Common myeloid progenitor, CD34-positive (primary cell): ENCODE measurements around the gene CLSTN2.

ENCODE experiments used
- CTCF ChIA-PET: fragments of 350-600 bp; sonication (Branson Sonifier 250); formaldehyde crosslinking; loops from one replicate; lab custom pipeline; 2021; ENCODE audit warnings: antibody characterized with exemption; lab: Charles Lee
- POLR2A ChIA-PET: fragments of 350-600 bp; sonication (Branson Sonifier 250); formaldehyde crosslinking; loops from one replicate; lab custom pipeline; 2021; ENCODE audit warnings: antibody characterized with exemption; lab: Charles Lee
- DNase-seq, 3 donors: peaks; one replicate each; pipeline versions ENCODE4 v3.0.0 to v3.0.0-alpha.2; 2013
- H3K27ac ChIP-seq, 2 experiments: 1 replicate in 1 of 2; 2 replicates in 1 of 2; pipeline ENCODE4 v1.7.0; 2013; ENCODE audit warnings: inconsistent platforms in 2 of 2, low read length in 2 of 2, mild to moderate bottlenecking in 2 of 2, low read depth in 1 of 2, moderate library complexity in 1 of 2; ENCODE audit not compliant: severe bottlenecking in 2 of 2, insufficient read depth in 1 of 2, poor library complexity in 1 of 2
- H3K27me3 ChIP-seq, 5 experiments: replicated peaks in 2 of 5; 1 replicate in 3 of 5; 2 replicates in 2 of 5; pipeline versions ENCODE4 v1.6.1 to v1.7.0; 2013; ENCODE audit warnings: low read length in 4 of 5, mild to moderate bottlenecking in 2 of 5, moderate library complexity in 2 of 5, inconsistent platforms in 1 of 5; ENCODE audit not compliant: insufficient read depth in 5 of 5, control insufficient read depth in 4 of 5
- H3K36me3 ChIP-seq, 4 experiments: 1 replicate in 2 of 4; 2 replicates in 2 of 4; pipeline versions ENCODE4 v1.6.1 to v1.7.0; 2013; ENCODE audit warnings: low read length in 3 of 4, control low read depth in 1 of 4, mild to moderate bottlenecking in 1 of 4; ENCODE audit not compliant: control insufficient read depth in 4 of 4, insufficient read depth in 4 of 4
- H3K4me1 ChIP-seq, 4 experiments: 1 replicate in 3 of 4; 2 replicates in 1 of 4; pipeline versions ENCODE4 v1.6.1 to v1.7.1; 2013; ENCODE audit warnings: low read length in 3 of 4, mild to moderate bottlenecking in 3 of 4, control low read depth in 1 of 4, inconsistent platforms in 1 of 4, moderate library complexity in 1 of 4; ENCODE audit not compliant: control insufficient read depth in 4 of 4, insufficient read depth in 4 of 4; ENCODE audit errors: control extremely low read depth in 1 of 4
- H3K4me3 ChIP-seq, 7 experiments: 1 replicate in 4 of 7; 2 replicates in 3 of 7; pipeline versions ENCODE4 v1.5.1 to v1.7.0; 2013; ENCODE audit warnings: mild to moderate bottlenecking in 7 of 7, low read length in 6 of 7, moderate library complexity in 6 of 7, inconsistent platforms in 2 of 7, low read depth in 2 of 7, control low read depth in 1 of 7; ENCODE audit not compliant: insufficient read depth in 4 of 7, control insufficient read depth in 1 of 7; ENCODE audit errors: extremely low read depth in 1 of 7
- H3K9me3 ChIP-seq, 5 experiments: 1 replicate in 4 of 5; 2 replicates in 1 of 5; pipeline versions ENCODE4 v1.6.1 to v1.7.1; 2013; ENCODE audit warnings: low read length in 4 of 5, mild to moderate bottlenecking in 2 of 5, inconsistent platforms in 1 of 5, low read depth in 1 of 5, moderate library complexity in 1 of 5; ENCODE audit not compliant: control insufficient read depth in 4 of 5, insufficient read depth in 2 of 5; ENCODE audit errors: control extremely low read depth in 1 of 5
- WGBS: methylation state at CpG from one replicate; pipeline ENCODE4 v1.1.5; 2013; ENCODE audit not compliant: insufficient coverage; 5-methylcytosine and 5-hydroxymethylcytosine counted together

The CLSTN2 gene

GRCh38 chr3:140180603-140181002 is 245.6 kb downstream of the CLSTN2 start:
- CTCF ChIA-PET = no interaction called here
- no peak overlapping the region for H3K4me3 ChIP-seq
- WGBS = 94% methylated on average over 1 of the region's 1 CpG
- H3K4me1 ChIP-seq = no peaks in the 10 kb centered on the region
- no peaks in the 10 kb centered on the region for H3K9me3 ChIP-seq
- POLR2A ChIA-PET = no interaction called here
- no peak overlapping the region for H3K27ac ChIP-seq
- DNase-seq = no peak
- no peaks in the 10 kb centered on the region for H3K36me3 ChIP-seq
- peaks cover 0 to 2% (median 0%) of the 10 kb centered on the region in 5 experiments for H3K27me3 ChIP-seq

GRCh38 chr3:140185375-140185774 is 250.4 kb downstream of the CLSTN2 start:
- POLR2A ChIA-PET = no interaction called here
- 93% methylated on average over 4 of the region's 4 CpGs for WGBS
- CTCF ChIA-PET = no interaction called here
- Histone ChIP-seq H3K27me3 (peaks cover 0 to 2% (median 0%) of the 10 kb centered on the region in 5 experiments), H3K9me3 (no peaks in the 10 kb centered on the region), H3K4me3 (no peak overlapping the region), H3K27ac (no peak overlapping the region), H3K4me1 (no peaks in the 10 kb centered on the region), H3K36me3 (no peaks in the 10 kb centered on the region)
- no peak for DNase-seq

GRCh38 chr3:140186421-140186920 is 251.5 kb downstream of the CLSTN2 start:
- POLR2A ChIA-PET = no interaction called here
- H3K36me3 ChIP-seq = no peaks in the 10 kb centered on the region
- no peak overlapping the region for H3K4me3 ChIP-seq
- no peaks in the 10 kb centered on the region for H3K4me1 ChIP-seq
- no peak for DNase-seq
- CTCF ChIA-PET = no interaction called here
- H3K27ac ChIP-seq = no peak overlapping the region
- no peaks in the 10 kb centered on the region for H3K27me3 ChIP-seq
- H3K9me3 ChIP-seq = no peaks in the 10 kb centered on the region

DNA sequence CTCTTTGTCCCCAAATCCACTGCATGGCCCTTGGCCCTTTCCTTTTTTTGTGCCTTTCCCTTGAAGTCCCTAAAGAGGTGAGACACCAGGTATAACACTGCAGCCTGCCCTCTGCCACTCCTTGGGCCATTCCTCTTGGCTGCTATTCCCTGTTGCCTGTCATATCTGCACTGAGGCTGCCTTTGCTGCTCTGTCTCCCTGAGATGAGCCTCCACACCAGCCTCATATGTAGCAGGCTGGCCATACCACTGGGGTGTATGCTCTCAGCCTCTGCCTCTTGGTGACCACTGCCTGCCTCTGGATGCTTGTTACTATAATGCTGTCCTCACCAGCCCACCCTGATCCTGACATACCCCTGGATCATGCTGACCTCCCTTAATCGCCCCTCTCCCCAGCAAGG is 252.0 kb downstream of the CLSTN2 start:
- Histone ChIP-seq H3K4me3 (no peak overlapping the region), H3K9me3 (no peaks in the 10 kb centered on the region), H3K36me3 (no peaks in the 10 kb centered on the region), H3K27ac (no peak overlapping the region), H3K27me3 (no peaks in the 10 kb centered on the region), H3K4me1 (no peaks in the 10 kb centered on the region)
- no peak for DNase-seq
- POLR2A ChIA-PET = no interaction called here
- CTCF ChIA-PET = no interaction called here
- 100% methylated on average over 1 of the region's 1 CpG for WGBS

DNA sequence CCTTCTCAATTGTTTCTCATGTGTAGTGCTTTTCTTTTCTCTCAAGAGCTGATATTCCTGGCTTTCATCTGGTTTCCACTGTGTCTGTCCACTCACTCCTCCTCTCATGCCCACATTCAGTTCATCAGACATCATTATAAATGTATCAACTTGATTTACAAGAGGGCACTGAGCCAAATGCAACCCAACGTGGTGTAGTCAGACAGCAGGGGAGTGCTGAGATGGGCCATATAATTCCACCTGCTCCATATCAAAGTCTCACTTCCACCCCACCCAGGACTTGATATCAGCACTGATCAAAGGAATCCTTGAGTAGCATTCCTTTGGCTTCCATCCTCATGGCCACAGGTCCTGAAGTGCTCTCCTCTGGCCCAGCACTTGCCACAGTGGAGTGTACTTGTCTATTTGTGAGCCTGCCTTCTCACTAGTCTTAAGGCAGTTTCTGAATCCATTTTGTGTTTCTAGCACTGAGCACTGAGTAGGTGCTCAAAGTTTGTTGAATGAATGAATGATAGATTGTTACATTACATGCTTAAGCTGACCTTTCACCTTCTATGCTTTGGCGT is 252.8 kb downstream of the CLSTN2 start:
- 76% methylated on average over 2 of the region's 2 CpGs for WGBS
- Histone ChIP-seq H3K4me3 (no peak overlapping the region), H3K36me3 (no peaks in the 10 kb centered on the region), H3K27ac (no peak overlapping the region), H3K4me1 (no peaks in the 10 kb centered on the region), H3K9me3 (no peaks in the 10 kb centered on the region), H3K27me3 (no peaks in the 10 kb centered on the region)
- no peak for DNase-seq
- CTCF ChIA-PET = no interaction called here
- POLR2A ChIA-PET = no interaction called here

- Histone ChIP-seq H3K27ac (no peak overlapping the region), H3K4me1 (no peaks in the 10 kb centered on the region), H3K27me3 (no peaks in the 10 kb centered on the region), H3K9me3 (no peaks in the 10 kb centered on the region), H3K4me3 (no peak overlapping the region), H3K36me3 (no peaks in the 10 kb centered on the region)
- POLR2A ChIA-PET = no interaction called here
- no peak for DNase-seq
- WGBS = 60% methylated on average over 1 of the region's 2 CpGs
- CTCF ChIA-PET = no interaction called here
Measured at GRCh38 chr3:140188285-140188684, 253.3 kb downstream of the CLSTN2 start.

GRCh38 chr3:140189267-140189666 is 254.3 kb downstream of the CLSTN2 start:
- ChIA-PET CTCF (no interaction called here), POLR2A (no interaction called here)
- WGBS = no CpG with 5 or more reads among the region's 3 CpGs

More at GRCh38 chr3:140189267-140189666, 254.3 kb downstream of the CLSTN2 start:
- Histone ChIP-seq H3K9me3 (no peaks in the 10 kb centered on the region), H3K27ac (no peak overlapping the region), H3K4me1 (no peaks in the 10 kb centered on the region), H3K36me3 (no peaks in the 10 kb centered on the region), H3K27me3 (no peaks in the 10 kb centered on the region), H3K4me3 (no peak overlapping the region)
- DNase-seq = no peak
